Ascending aorta (tissue), 2 donors: Measurements from ENCODE around the gene TLE3. TPM values are rescaled to one million over a fixed set of nuclear protein-coding genes. Genes with fewer than 3 reads are reported as not detected.

ENCODE experiments used
- DNase-seq, 2 donors: peaks; one replicate each; pipeline ENCODE4 v3.0.0-alpha.2; 2019; ENCODE audit warnings: low spot score in 2 of 2
- H3K27ac ChIP-seq, 2 donors: fragments of 200-600 bp; sonication (generic); one replicate each; pipeline ENCODE4 v1.5.1; 2016 to 2017; ENCODE audit warnings: mild to moderate bottlenecking in 1 of 2
- H3K27me3 ChIP-seq: fragments of 200-600 bp; sonication (generic); one replicate; pipeline ENCODE4 v1.5.1; 2017
- H3K36me3 ChIP-seq, 2 donors: fragments of 200-600 bp; sonication (generic); one replicate each; pipeline ENCODE4 v1.5.1; 2016
- H3K4me1 ChIP-seq, 2 donors: fragments of 200-600 bp; sonication (generic); one replicate each; pipeline ENCODE4 v1.5.1; 2016 to 2017; ENCODE audit warnings: mild to moderate bottlenecking in 1 of 2
- H3K4me3 ChIP-seq, 2 donors: fragments of 200-600 bp; sonication (generic); one replicate each; pipeline ENCODE4 v1.5.1; 2016 to 2017; ENCODE audit warnings: mild to moderate bottlenecking in 1 of 2
- H3K9me3 ChIP-seq, 2 donors: fragments of 200-600 bp; sonication (generic); one replicate each; pipeline ENCODE4 v1.5.1; 2016
- CTCF ChIP-seq, 3 experiments: fragments of 200-600 bp in 2 of 3; fragments of 450-650 bp in 1 of 3; sonication (generic) in 2 of 3; IDR thresholded peaks; one replicate each; pipeline ENCODE4 v1.5.1; 2016 to 2019; ENCODE audit warnings: antibody characterized with exemption in 3 of 3, mild to moderate bottlenecking in 1 of 3, moderate library complexity in 1 of 3
- intact Hi-C: fragments of 100-400 bp; cut with DNase I; formaldehyde crosslinking; loops from one replicate; pipeline ENCODE4 v1.15.1; 2023
- total RNA-seq: library from RNA; depleted of rRNA; stranded (reverse); fragments of >200 nt; gene quantifications from one replicate; pipeline ENCODE4 v1.1.0, GENCODE V29; 2016

Gene TLE3
- total RNA-seq, 1 donor from 2014 or later: 76.4 TPM

- Histone ChIP-seq H3K27ac (no peak overlapping the region), H3K4me1 (no peaks in the 10 kb centered on the region), H3K36me3 (no peaks in the 10 kb centered on the region), H3K4me3 (no peak overlapping the region), H3K9me3 (no peaks in the 10 kb centered on the region), H3K27me3 (no peaks in the 10 kb centered on the region)
- no peak for TF ChIP-seq CTCF (IDR thresholded peaks at IDR 0.05)
- intact Hi-C loops: no loop called here
- peak in 1 of 2 donors; percentile 79 for DNase-seq
Measured at GRCh38 chr15:70121624-70122302, 24.0 kb upstream of the TLE3 start.

GRCh38 chr15:70120958-70121623, 23.4 kb upstream of the TLE3 start:
- H3K36me3 ChIP-seq: no peaks in the 10 kb centered on the region
- no peak for TF ChIP-seq CTCF (IDR thresholded peaks at IDR 0.05)
- H3K4me3 ChIP-seq: no peak overlapping the region
- no peaks in the 10 kb centered on the region for H3K4me1 ChIP-seq
- intact Hi-C loops: no loop called here
- no peaks in the 10 kb centered on the region for H3K9me3 ChIP-seq
- H3K27ac ChIP-seq: no peak overlapping the region
- DNase-seq: no peak
- no peaks in the 10 kb centered on the region for H3K27me3 ChIP-seq

GRCh38 chr15:70119911-70120508, 22.3 kb upstream of the TLE3 start:
- TF ChIP-seq CTCF (IDR thresholded peaks at IDR 0.05): no peak
- H3K27me3 ChIP-seq: no peaks in the 10 kb centered on the region
- H3K4me1 ChIP-seq: no peaks in the 10 kb centered on the region
- H3K4me3 ChIP-seq: no peak overlapping the region
- no peaks in the 10 kb centered on the region for H3K36me3 ChIP-seq
- H3K27ac ChIP-seq: no peak overlapping the region
- H3K9me3 ChIP-seq: no peaks in the 10 kb centered on the region
- DNase-seq: no peak
- intact Hi-C loops: no loop called here

- H3K9me3 ChIP-seq: no peaks in the 10 kb centered on the region
- no peak for DNase-seq
- intact Hi-C loops: no loop called here
Measured at GRCh38 chr15:70118599-70118998, 20.9 kb upstream of the TLE3 start.

GRCh38 chr15:70116317-70116716, 18.6 kb upstream of the TLE3 start:
- Histone ChIP-seq H3K4me1 (peaks cover 0 to 5% of the 10 kb centered on the region in 2 donors), H3K4me3 (no peak overlapping the region), H3K27me3 (no peaks in the 10 kb centered on the region), H3K9me3 (no peaks in the 10 kb centered on the region), H3K27ac (no peak overlapping the region), H3K36me3 (no peaks in the 10 kb centered on the region)
- intact Hi-C loops: no loop called here
- no peak for DNase-seq
- no peak for TF ChIP-seq CTCF (IDR thresholded peaks at IDR 0.05)

More at GRCh38 chr15:70118599-70118998, 20.9 kb upstream of the TLE3 start:
- no peaks in the 10 kb centered on the region for H3K36me3 ChIP-seq
- no peak overlapping the region for H3K4me3 ChIP-seq
- no peaks in the 10 kb centered on the region for H3K4me1 ChIP-seq
- no peak for TF ChIP-seq CTCF (IDR thresholded peaks at IDR 0.05)
- no peak overlapping the region for H3K27ac ChIP-seq
- no peaks in the 10 kb centered on the region for H3K27me3 ChIP-seq
